Measurements from ENCODE around the gene VPS13D.

- TF ChIP-seq, protein P1, sequence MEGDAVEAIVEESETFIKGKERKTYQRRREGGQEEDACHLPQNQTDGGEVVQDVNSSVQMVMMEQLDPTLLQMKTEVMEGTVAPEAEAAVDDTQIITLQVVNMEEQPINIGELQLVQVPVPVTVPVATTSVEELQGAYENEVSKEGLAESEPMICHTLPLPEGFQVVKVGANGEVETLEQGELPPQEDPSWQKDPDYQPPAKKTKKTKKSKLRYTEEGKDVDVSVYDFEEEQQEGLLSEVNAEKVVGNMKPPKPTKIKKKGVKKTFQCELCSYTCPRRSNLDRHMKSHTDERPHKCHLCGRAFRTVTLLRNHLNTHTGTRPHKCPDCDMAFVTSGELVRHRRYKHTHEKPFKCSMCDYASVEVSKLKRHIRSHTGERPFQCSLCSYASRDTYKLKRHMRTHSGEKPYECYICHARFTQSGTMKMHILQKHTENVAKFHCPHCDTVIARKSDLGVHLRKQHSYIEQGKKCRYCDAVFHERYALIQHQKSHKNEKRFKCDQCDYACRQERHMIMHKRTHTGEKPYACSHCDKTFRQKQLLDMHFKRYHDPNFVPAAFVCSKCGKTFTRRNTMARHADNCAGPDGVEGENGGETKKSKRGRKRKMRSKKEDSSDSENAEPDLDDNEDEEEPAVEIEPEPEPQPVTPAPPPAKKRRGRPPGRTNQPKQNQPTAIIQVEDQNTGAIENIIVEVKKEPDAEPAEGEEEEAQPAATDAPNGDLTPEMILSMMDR (IDR thresholded peaks at IDR 0.05), result no peak
- TF ChIP-seq, protein P2, sequence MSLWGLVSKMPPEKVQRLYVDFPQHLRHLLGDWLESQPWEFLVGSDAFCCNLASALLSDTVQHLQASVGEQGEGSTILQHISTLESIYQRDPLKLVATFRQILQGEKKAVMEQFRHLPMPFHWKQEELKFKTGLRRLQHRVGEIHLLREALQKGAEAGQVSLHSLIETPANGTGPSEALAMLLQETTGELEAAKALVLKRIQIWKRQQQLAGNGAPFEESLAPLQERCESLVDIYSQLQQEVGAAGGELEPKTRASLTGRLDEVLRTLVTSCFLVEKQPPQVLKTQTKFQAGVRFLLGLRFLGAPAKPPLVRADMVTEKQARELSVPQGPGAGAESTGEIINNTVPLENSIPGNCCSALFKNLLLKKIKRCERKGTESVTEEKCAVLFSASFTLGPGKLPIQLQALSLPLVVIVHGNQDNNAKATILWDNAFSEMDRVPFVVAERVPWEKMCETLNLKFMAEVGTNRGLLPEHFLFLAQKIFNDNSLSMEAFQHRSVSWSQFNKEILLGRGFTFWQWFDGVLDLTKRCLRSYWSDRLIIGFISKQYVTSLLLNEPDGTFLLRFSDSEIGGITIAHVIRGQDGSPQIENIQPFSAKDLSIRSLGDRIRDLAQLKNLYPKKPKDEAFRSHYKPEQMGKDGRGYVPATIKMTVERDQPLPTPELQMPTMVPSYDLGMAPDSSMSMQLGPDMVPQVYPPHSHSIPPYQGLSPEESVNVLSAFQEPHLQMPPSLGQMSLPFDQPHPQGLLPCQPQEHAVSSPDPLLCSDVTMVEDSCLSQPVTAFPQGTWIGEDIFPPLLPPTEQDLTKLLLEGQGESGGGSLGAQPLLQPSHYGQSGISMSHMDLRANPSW (CRISPR knock-in tag; conservative IDR thresholded peaks at IDR 0.05; ENCODE audit: low read depth), result no peak
- TF ChIP-seq FOXJ3 (CRISPR knock-in tag; IDR thresholded peaks at IDR 0.05; ENCODE audit: borderline replicate concordance), result no peak
- TF ChIP-seq SP1 (CRISPR knock-in tag; conservative IDR thresholded peaks at IDR 0.05), result no peak
- TF ChIP-seq NFYB (CRISPR knock-in tag; conservative IDR thresholded peaks at IDR 0.05; ENCODE audit: low read depth), result no peak
- TF ChIP-seq NFE2L1 (CRISPR knock-in tag; IDR thresholded peaks at IDR 0.05), result no peak
- TF ChIP-seq, protein P3, sequence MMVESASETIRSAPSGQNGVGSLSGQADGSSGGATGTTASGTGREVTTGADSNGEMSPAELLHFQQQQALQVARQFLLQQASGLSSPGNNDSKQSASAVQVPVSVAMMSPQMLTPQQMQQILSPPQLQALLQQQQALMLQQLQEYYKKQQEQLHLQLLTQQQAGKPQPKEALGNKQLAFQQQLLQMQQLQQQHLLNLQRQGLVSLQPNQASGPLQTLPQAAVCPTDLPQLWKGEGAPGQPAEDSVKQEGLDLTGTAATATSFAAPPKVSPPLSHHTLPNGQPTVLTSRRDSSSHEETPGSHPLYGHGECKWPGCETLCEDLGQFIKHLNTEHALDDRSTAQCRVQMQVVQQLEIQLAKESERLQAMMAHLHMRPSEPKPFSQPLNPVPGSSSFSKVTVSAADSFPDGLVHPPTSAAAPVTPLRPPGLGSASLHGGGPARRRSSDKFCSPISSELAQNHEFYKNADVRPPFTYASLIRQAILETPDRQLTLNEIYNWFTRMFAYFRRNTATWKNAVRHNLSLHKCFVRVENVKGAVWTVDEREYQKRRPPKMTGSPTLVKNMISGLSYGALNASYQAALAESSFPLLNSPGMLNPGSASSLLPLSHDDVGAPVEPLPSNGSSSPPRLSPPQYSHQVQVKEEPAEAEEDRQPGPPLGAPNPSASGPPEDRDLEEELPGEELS (CRISPR knock-in tag; IDR thresholded peaks at IDR 0.05), result no peak
- TF ChIP-seq, protein P4, sequence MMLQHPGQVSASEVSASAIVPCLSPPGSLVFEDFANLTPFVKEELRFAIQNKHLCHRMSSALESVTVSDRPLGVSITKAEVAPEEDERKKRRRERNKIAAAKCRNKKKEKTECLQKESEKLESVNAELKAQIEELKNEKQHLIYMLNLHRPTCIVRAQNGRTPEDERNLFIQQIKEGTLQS (CRISPR knock-in tag; conservative IDR thresholded peaks at IDR 0.05), result no peak
- no peak for TF ChIP-seq TEAD4 (CRISPR knock-in tag; IDR thresholded peaks at IDR 0.05)
- TF ChIP-seq, protein P5, sequence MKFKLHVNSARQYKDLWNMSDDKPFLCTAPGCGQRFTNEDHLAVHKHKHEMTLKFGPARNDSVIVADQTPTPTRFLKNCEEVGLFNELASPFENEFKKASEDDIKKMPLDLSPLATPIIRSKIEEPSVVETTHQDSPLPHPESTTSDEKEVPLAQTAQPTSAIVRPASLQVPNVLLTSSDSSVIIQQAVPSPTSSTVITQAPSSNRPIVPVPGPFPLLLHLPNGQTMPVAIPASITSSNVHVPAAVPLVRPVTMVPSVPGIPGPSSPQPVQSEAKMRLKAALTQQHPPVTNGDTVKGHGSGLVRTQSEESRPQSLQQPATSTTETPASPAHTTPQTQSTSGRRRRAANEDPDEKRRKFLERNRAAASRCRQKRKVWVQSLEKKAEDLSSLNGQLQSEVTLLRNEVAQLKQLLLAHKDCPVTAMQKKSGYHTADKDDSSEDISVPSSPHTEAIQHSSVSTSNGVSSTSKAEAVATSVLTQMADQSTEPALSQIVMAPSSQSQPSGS (CRISPR knock-in tag; IDR thresholded peaks at IDR 0.05; ENCODE audit: borderline replicate concordance, low read depth), result no peak
Measured at GRCh38 chr1:12348113-12348512, 118.3 kb downstream of the VPS13D start.

Data from WTC11 (cell line).